Measurements from ENCODE around the gene SLC41A3.
"Not testable (repeated sequence)": the region's sequence is repeated elsewhere in the genome, so short reads cannot be mapped to it uniquely, and the experiment has no call there.

Gene SLC41A3

GRCh38 chr3:126077754-126078153, 6.2 kb downstream of the SLC41A3 start:
- no peak for DNase-seq (ENCODE audit: low read depth)
- no peak for TF ChIP-seq CTCF (conservative IDR thresholded peaks at IDR 0.05; ENCODE audit: control insufficient read depth, insufficient read depth, low read depth, low read length)
- H3K4me3 ChIP-seq (ENCODE audit: control insufficient read depth, low read depth, low read length) = no peak overlapping the region

GRCh38 chr3:126076140-126076539, 7.8 kb downstream of the SLC41A3 start:
- TF ChIP-seq CTCF (conservative IDR thresholded peaks at IDR 0.05; ENCODE audit: control insufficient read depth, insufficient read depth, low read depth, low read length) = no peak
- DNase-seq (ENCODE audit: low read depth) = no peak
- H3K4me3 ChIP-seq (ENCODE audit: control insufficient read depth, low read depth, low read length) = no peak overlapping the region

- no peak for DNase-seq (ENCODE audit: low read depth)
- TF ChIP-seq CTCF (conservative IDR thresholded peaks at IDR 0.05; ENCODE audit: control insufficient read depth, insufficient read depth, low read depth, low read length) = no peak
- H3K4me3 ChIP-seq (ENCODE audit: control insufficient read depth, low read depth, low read length) = no peak overlapping the region
These were observed 13.8 kb downstream of the SLC41A3 start for GRCh38 chr3:126070146-126070545.

- H3K4me3 ChIP-seq (ENCODE audit: control insufficient read depth, low read depth, low read length) = no peak overlapping the region
- no peak for DNase-seq (ENCODE audit: low read depth)
- no peak for TF ChIP-seq CTCF (conservative IDR thresholded peaks at IDR 0.05; ENCODE audit: control insufficient read depth, insufficient read depth, low read depth, low read length)
These were observed 16.0 kb downstream of the SLC41A3 start for GRCh38 chr3:126067959-126068358.

- not testable (repeated sequence) for DNase-seq (ENCODE audit: low read depth); H3K4me3 ChIP-seq (ENCODE audit: control insufficient read depth, low read depth, low read length)
These were observed 17.2 kb downstream of the SLC41A3 start for GRCh38 chr3:126066676-126067075.

GRCh38 chr3:126065876-126066275, 18.0 kb downstream of the SLC41A3 start:
- H3K4me3 ChIP-seq (ENCODE audit: control insufficient read depth, low read depth, low read length) = no peak overlapping the region
- TF ChIP-seq CTCF (conservative IDR thresholded peaks at IDR 0.05; ENCODE audit: control insufficient read depth, insufficient read depth, low read depth, low read length) = no peak
- no peak for DNase-seq (ENCODE audit: low read depth)

- TF ChIP-seq CTCF (conservative IDR thresholded peaks at IDR 0.05; ENCODE audit: control insufficient read depth, insufficient read depth, low read depth, low read length) = no peak
- DNase-seq (ENCODE audit: low read depth) = no peak
- H3K4me3 ChIP-seq (ENCODE audit: control insufficient read depth, low read depth, low read length) = no peak overlapping the region
These were observed 19.2 kb downstream of the SLC41A3 start for GRCh38 chr3:126064627-126065258.

Data from fibroblast of mammary gland (primary cell).